ENCODE data around the gene SLC6A15.

Gene SLC6A15

DNA sequence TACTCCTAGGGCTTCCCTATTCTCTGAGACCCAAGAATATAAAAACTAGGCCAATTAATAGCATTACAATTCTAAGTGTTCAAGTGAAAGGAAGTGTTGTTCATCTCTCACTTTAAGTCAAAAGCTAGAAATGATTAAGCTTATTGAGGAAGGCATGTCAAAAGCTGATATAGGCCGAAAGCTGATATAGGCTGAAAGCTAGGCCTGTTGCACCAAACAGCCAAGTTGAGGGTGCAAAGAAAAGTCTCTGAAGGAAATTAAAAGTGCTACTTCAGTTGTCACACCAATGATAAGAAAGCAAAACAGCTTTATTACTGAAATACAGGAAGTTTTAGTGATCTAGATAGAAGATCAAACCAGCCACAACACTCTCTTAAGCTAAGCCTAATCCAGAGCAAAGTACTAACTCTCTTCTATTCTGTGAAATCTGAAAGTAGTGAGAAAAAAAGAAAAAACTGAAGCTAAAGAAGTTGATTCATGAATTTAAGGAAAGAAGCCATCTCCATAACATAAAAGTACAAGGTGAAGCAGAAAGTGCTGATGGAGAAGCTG, 68.9 kb downstream of the SLC6A15 start:
- no peak for TF ChIP-seq ZFX (IDR thresholded peaks at IDR 0.05; ENCODE audit: borderline replicate concordance)
- no peak for TF ChIP-seq CTCF (IDR thresholded peaks at IDR 0.05)
- H3K27ac ChIP-seq, result no peak overlapping the region

GRCh38 chr12:84842406-84843013, 70.1 kb downstream of the SLC6A15 start:
- TF ChIP-seq ZFX (IDR thresholded peaks at IDR 0.05; ENCODE audit: borderline replicate concordance) (no peak), CTCF (IDR thresholded peaks at IDR 0.05) (peak; percentile 91)
- no peak overlapping the region for H3K27ac ChIP-seq

DNA sequence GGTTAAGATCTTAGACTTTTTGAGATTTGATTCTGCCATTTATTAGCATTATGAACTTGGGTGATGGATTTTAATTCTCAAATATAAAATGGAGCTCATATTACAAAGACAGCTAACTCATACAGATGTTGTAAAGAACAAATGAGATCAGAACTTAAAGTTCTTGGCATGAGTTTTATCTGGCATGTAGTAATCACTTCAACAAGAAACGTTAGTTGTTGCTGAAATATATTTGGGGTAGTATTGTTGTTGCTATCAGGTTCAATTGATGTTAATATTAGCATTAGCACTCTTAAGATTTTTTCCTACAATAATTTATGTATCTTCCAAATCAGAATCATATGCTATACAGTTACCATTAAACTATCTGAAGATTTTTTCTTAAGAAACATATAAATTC, 71.0 kb downstream of the SLC6A15 start:
- no peak overlapping the region for H3K27ac ChIP-seq
- TF ChIP-seq ZFX (IDR thresholded peaks at IDR 0.05; ENCODE audit: borderline replicate concordance) (no peak), CTCF (IDR thresholded peaks at IDR 0.05) (no peak)

GRCh38 chr12:84840356-84840755, 72.2 kb downstream of the SLC6A15 start:
- H3K27ac ChIP-seq, result no peak overlapping the region
- TF ChIP-seq ZFX (IDR thresholded peaks at IDR 0.05; ENCODE audit: borderline replicate concordance), result no peak
- no peak for TF ChIP-seq CTCF (IDR thresholded peaks at IDR 0.05)

DNA sequence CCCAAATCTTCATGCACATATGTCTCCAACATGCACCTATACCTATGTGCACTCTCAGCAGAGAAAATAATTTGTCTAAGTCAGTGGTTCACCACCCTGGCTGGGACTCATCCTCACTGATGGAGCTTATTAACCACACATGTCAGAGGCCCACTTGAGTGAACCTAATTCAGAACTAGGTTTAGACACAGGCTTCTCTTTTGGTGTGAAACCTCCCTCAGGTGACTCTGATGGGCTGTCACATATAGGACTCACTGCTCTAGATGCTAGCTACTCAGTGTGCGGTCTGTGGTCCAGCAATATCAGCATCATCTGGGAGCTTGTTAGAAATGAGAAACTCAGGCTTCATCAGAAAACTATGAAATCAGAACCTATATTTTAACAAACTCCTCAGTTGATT, 85.7 kb downstream of the SLC6A15 start:
- H3K27ac ChIP-seq, result no peak overlapping the region
- TF ChIP-seq CTCF (IDR thresholded peaks at IDR 0.05) (no peak), ZFX (IDR thresholded peaks at IDR 0.05; ENCODE audit: borderline replicate concordance) (no peak)

DNA sequence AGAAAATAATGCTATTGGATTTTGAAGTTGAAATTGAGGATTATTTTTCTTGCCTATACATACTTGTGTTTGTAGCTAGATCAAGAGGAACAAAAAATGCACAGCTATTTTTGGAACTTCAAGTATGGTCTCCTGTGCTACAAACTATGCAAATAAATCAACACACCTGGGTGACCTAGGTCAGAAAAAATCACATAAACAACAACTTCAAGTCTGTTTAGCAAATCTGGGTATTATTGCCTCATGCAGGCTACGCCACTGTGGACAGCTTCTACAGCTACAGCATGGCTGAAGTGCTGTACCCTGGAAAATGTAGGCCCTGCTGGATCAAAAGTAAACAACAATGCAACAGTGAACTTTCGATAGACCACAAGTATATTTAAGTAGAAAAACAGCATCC, 87.5 kb downstream of the SLC6A15 start:
- TF ChIP-seq ZFX (IDR thresholded peaks at IDR 0.05; ENCODE audit: borderline replicate concordance) (no peak), CTCF (IDR thresholded peaks at IDR 0.05) (no peak)
- no peak overlapping the region for H3K27ac ChIP-seq

- H3K27ac ChIP-seq, result no peak overlapping the region
- TF ChIP-seq CTCF (IDR thresholded peaks at IDR 0.05) (no peak), ZFX (IDR thresholded peaks at IDR 0.05; ENCODE audit: borderline replicate concordance) (no peak)
Measured at GRCh38 chr12:84822525-84822924, 90.1 kb downstream of the SLC6A15 start.
